ENCODE results near the gene OLFM3. TPM values are rescaled to one million over a fixed set of nuclear protein-coding genes. Genes with fewer than 3 reads are reported as not detected.

The OLFM3 gene
- total RNA-seq, 1 experiment from 2014 or later: not detected

GRCh38 chr1:101849356-101849755 is 147.4 kb downstream of the OLFM3 start:
- no peak overlapping the region for H3K27ac ChIP-seq (ENCODE audit: low read depth, low read length)
- no peak overlapping the region for H3K4me2 ChIP-seq (ENCODE audit: low read length)
- DNase-seq (ENCODE audit: low read depth, low spot score): no peak
- H3K9me3 ChIP-seq (ENCODE audit: control insufficient read depth in 1 of 2, insufficient read depth in 1 of 2, low read depth in 1 of 2, low read length in 2 of 2): no peaks in the 10 kb centered on the region
- H3K9me2 ChIP-seq (ENCODE audit: insufficient read depth): no peaks in the 10 kb centered on the region
- no peak overlapping the region for H3K9ac ChIP-seq (ENCODE audit: low read length)
- intact Hi-C loops (cut with micrococcal nuclease): no loop called here
- RAD21 ChIA-PET (ENCODE audit: low non-redundant PET in 1 of 2, low total read pairs in 2 of 2, uncharacterized antibody in 2 of 2, unreplicated experiment in 2 of 2): no interaction called here
- no peaks in the 10 kb centered on the region for H3K79me2 ChIP-seq (ENCODE audit: insufficient read depth, low read length)
- POLR2A ChIA-PET: no interaction called here
- H3K36me3 ChIP-seq (ENCODE audit: control insufficient read depth in 1 of 2, insufficient read depth in 2 of 2, low read length in 2 of 2): no peaks in the 10 kb centered on the region
- CTCF ChIA-PET: no interaction called here
- TF ChIP-seq JUND (IDR thresholded peaks at IDR 0.05) (no peak), FOSL1 (IDR thresholded peaks at IDR 0.05; ENCODE audit: low read depth) (peak; percentile 26; the same call in 1 of the 2 replicates), REST (IDR thresholded peaks at IDR 0.05; ENCODE audit: low read depth) (no peak), MAX (IDR thresholded peaks at IDR 0.05) (no peak), ATF3 (IDR thresholded peaks at IDR 0.05) (no peak), TCF7L2 (IDR thresholded peaks at IDR 0.05; ENCODE audit: borderline replicate concordance, extremely low read depth, insufficient read depth, insufficient read length) (no peak), CEBPB (IDR thresholded peaks at IDR 0.05; ENCODE audit: low read depth) (no peak), SRF (IDR thresholded peaks at IDR 0.05; ENCODE audit: low read depth) (no peak)
- no TSS peak for BruUV-seq (replicated peaks)
- ATAC-seq: peak; percentile 49
- no peaks in the 10 kb centered on the region for H4K20me1 ChIP-seq (ENCODE audit: insufficient read depth)
- peaks cover 0 to 8% of the 10 kb centered on the region in 2 experiments; a peak in 1 of 4 replicates for H3K4me1 ChIP-seq (ENCODE audit: control insufficient read depth in 1 of 2, insufficient read depth in 2 of 2, low read length in 2 of 2)
- H2AFZ ChIP-seq (ENCODE audit: low read depth, low read length, poor library complexity, severe bottlenecking): no peak overlapping the region
- H3K4me3 ChIP-seq (replicated peaks in 1 of 2; ENCODE audit: low read depth in 1 of 2, low read length in 2 of 2): no peak overlapping the region
- no peaks in the 10 kb centered on the region for H3K27me3 ChIP-seq (ENCODE audit: insufficient read depth, low read length)
